GM19023 (cell line): ENCODE data around the gene CDH4.

Source experiments
- ATAC-seq: cut with Tn5 transposase; IDR thresholded peaks from one replicate; pipeline ENCODE4 v1.9.1; 2021; ENCODE audit warnings: mild to moderate bottlenecking, moderate library complexity; ENCODE audit not compliant: unreplicated experiment

CDH4 gene

DNA sequence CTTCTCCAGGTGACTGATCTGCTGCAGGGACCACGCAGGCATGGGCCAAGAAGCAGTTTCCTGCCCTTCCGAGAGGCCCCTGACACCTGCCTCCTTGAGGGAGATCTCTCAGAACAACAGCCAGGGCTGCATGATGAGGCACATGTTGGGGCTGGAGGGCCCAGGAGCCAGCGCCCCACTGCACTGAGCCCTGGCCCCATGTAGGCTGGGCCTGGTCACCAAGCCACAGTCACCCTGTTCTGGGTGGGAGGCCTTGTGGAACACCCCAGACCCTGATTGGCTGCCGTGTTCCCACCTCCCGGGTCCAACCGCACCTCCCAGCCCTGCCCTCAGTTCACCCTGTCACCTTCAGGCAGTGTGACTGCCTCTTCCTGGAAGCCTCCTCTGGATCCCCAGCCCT lies 639.4 kb downstream of the CDH4 start:
- no peak for ATAC-seq

DNA sequence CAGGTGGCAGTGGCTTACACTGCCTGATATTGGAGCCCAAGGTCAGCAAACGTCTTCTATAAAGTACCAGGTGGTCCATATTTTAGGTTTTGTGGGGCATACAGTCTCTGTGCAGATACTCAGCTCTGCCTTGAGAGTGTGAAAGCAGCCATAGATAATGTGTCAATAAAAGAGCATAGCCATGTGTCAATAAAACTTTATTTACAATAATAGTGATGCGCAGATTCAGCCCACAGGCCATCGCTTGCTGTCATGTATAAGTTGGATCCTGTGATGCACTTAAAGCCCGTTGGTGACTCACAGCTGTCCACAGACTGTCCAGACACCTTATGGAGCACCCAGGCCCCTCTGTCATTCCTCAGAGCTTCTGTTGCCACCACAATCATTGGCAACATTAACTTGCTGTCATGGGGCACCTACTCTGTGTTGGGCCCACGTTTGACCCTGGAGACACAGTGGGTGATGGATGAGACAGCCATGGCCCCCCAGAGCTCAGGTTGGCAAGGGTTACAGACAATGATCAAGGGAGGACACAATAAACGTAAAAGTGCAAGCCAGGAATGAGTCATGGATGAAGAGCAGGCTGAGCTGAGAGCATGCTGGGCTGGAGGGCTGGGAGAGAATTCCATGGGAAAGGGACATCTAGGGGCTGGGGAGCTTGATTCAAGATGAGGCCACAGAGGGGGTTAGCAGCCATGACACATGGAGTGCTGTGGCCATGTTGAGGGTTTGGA lies 640.0 kb downstream of the CDH4 start:
- ATAC-seq = no peak

DNA sequence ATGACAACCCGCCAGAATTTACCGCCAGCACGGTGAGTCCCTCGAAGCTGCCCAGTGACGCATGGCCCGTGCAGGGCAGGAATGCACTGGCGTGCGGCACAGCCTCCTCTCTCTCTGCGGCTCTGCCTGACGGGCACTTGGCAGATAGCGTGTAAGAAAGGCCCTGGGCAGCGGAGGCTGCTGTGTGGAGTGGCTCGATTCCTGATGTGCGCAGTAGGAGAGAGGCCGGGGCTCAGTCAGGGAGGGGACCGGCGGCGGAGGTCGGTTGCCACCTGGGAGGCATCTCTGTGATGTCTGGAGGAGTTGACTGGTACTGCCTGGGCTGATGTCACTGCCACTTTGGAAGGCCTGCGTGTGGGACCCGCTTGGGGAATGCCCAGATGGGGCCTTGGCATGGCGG lies 643.0 kb downstream of the CDH4 start:
- ATAC-seq = no peak

DNA sequence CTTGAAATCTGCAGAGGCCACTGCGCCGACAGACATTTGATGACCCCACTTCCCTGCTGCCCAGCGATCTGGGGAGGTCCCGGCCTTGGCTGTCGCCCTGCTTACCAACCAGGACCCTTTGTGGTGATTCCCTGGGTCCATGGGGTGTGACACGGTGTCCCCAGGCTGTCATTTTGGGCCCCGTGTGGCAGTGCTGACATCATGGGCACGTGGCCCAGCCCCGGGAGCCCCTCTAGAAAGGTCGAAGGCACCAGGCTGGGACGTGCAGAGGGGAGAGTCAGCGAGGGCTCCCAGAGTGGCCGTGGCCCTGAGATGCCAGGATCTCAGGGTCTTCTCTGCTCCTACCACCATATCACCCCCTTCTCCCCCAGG lies 643.6 kb downstream of the CDH4 start:
- no peak for ATAC-seq

DNA sequence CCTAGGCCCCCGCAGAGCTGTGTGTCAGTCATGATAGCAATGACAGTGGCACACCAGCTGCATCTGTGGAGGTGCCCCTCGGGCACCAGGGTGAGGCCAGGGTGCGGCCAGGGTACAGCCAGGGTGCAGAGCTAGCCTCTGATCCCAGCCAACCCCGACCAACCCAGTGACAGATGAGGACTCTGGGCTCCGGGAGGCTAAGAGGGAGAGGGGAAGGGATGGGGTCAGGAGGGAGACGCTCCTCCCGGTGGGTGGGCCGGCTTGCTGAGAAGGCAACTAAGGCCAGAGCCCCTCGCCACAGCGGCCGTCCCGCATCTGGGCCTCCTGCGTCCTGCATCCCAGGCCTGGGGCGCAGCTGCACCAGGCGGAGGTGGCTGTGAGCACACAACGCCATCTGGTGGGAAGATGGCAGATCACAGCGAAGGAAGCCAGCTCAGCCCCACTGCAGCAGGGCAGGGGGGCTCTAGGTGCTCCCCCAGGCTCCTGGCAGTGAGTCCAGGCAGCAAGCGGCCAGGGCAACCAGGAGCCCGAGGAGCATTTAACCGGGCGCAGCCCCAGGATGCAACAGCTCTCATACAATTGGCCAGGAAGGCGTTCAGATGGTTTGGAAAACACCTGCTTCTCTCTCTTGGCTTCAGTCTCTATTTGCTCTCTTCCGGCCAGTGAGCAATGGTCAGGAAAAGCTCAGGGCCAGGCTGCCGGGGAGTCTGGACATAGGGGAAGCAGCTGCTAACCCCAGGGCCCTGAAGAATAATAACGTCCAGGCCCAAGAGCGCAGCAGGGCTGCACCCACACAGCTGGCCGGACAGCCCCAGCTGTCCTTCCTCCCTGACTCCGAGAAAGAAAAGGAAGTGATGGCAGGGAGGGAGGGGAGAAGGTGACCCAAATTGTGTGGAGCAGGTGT lies 644.2 kb downstream of the CDH4 start:
- ATAC-seq = no peak

DNA sequence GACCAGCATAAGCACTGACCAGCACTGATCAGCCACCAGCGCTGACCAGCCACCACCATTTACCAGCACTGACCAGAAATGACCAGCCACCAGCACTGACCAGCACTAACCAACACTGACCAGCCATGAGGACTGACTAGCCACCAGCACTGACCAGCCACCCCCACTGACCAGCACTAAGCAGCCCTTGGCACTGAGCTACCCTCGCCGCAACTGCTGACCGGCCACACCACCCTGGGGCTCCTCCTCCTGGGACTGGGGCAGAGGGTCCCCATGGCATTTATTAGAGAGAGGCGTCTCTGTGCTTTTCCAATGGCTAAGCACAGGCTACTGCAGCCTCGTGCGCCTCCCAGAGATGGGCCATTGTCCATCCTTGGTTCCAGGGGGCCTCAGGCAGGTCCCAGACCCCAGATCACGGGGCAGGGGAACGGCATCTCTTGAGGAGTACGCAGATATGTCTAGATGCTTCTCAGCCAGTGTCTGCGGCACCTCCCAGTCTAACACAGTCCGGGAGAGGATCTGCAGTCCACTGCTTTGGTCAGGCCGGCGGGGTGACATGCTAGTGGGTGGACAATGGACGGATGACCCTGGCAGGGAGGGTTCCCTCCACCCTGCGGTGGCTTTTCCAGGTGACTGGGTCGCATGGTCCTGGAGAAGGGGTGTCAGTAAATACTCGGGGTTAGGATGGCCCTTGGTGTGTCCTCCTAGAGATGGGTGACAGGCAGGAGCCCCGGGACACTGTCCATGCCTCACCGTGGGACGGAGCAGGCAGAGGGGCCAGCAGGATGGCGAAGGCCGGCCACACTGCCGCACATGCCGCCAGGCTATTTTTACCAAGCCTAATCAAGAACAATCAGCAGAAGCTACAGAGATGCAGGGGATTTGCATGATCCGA lies 645.6 kb downstream of the CDH4 start:
- ATAC-seq = no peak

DNA sequence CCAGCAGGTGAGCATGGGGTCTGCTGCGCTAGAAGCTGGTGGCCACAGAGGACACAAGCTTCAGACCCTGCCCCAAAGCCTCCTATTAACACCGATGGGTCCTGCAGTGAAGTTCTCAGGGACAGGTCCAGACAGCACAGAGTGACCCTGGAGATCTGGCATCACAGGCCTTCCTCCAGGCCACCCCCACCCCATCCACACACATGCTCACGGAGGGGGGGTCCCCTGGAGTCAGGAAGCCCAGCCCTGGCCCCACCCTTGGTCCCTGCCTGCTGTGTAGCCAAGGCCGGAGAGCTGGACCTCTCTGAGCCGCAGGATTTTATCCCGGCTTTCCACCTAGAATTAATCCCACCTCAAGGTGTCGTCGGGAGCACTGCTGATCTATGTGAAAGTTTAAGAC lies 646.3 kb downstream of the CDH4 start:
- no peak for ATAC-seq

DNA sequence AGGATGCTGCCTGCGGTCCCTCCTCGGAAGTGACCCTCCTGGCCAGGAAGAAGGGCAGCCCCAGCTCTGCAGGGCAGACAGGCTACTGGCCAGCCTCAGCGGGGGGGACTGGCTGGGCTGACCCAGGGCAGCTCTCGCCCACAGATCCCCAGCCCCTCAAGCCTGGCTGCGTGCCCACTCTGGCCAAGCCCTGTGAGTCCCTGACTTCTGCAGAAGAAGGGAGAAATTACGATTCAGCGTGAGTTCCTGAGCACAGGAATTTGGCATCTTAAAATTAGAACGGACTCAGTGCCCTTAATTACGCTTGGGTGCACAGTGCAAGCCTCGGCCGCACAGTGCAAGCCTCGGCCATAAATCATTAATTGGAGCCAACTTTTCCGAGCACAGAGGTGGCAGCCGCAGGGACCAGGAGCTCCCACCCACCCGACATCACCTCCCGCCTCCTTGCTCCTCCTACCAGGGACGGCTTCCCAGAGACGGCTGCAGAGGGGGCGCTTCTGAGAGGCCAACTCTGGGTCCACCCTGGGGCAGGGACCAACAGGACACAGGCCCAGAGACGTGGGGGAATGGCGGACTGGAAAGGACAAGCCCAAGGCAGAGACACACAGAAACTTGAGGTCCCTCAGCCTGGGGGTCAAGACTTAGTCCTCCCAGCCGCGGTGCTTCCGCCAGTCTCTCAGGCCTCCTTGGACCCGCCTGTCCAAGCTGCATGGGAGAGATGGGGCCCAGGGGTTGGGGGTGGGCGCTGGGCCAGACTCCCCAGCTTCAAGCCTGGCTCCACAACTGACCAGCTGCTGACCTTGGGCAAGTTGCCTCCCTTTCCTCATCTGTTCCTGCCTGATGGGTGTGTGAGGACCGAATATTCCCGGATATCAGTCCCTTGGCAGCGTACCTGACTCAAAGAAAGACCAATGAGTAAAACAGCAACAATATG lies 648.2 kb downstream of the CDH4 start:
- no peak for ATAC-seq

DNA sequence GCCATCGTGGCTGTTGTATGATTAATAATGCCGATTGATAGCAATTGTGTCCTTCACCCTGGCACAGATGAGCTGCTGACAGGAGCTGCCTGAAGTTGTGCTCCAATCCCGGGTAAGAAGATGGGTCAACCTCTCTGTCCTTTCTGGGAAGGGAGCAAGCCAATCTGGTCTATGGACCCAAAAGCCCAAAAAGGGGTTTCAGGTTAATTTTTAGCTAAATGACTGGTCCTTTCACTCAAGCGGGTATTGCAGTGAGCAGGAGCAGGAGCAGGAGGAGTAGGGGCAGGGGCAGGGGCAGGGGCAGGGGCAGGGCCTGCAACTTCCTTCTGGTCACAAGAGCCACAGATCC lies 648.9 kb downstream of the CDH4 start:
- ATAC-seq = no peak

DNA sequence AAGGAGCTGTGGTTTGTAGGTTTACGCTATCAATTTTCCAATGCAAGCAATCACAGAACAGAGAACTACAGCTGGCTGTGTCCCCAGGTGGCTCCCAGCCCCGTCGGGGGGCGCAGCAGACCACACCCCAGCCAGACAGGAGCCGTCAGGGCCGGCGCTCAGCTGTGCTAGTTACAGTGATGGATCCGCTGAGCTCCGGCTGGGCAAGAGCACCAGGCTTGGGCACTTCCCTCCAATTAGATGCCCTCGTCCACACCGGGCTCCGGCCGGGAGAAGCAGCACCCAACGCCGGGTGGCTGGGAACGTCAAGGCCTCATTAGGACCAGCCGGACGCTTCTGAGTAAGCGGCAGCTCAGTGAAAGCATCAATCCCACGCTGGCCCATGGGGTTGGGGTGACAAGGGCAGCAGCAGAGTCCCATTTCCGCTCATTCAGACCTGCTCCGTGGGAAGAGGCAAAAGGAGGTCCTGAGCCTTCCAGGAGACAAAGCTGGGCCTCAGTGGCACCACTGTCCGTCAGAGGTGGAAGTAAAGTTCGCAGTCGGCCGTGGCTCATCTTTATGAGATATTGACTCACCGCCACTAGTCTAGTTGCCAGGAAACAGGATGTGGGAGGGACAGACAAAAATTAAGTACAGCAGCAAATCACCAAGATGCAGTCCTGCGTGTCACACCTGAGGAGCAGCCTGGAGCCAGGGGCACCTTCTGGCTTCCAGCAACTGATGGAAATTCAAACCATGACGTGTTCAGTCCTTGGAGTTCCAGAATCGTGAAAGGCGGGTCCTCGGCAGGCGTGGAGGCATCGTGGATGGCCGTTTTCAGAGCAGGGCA lies 649.5 kb downstream of the CDH4 start:
- ATAC-seq = no peak

DNA sequence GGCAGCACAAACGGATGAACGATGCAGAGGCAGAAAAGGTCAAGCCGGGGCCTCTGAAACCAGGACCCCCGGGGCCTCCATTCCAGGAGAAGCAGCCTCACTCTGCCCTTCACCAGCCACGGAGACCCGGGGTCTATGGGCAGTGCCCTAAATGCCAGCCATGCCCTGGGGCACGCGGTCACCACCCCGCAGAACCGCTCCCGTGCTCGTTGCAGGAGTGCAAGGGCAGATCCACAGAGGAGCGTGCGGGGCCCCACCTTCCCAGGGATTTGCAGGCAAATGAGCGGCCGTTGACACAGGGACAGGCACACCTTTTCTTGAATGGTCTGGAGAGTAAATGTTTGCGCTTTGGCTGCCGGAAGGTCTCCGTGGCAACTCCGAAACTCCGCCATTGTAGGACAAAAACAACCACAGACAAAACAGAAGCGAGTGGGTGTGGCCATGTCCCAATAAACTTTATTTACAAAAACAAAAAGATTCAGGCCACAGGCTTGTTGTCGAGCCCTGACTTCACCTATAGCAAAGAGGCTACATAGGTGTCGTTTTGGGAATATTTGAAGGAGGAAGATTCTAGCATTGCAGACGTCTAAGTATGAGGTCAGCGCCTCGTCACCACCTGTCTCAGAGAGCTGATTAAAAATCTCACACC lies 650.3 kb downstream of the CDH4 start:
- no peak for ATAC-seq

DNA sequence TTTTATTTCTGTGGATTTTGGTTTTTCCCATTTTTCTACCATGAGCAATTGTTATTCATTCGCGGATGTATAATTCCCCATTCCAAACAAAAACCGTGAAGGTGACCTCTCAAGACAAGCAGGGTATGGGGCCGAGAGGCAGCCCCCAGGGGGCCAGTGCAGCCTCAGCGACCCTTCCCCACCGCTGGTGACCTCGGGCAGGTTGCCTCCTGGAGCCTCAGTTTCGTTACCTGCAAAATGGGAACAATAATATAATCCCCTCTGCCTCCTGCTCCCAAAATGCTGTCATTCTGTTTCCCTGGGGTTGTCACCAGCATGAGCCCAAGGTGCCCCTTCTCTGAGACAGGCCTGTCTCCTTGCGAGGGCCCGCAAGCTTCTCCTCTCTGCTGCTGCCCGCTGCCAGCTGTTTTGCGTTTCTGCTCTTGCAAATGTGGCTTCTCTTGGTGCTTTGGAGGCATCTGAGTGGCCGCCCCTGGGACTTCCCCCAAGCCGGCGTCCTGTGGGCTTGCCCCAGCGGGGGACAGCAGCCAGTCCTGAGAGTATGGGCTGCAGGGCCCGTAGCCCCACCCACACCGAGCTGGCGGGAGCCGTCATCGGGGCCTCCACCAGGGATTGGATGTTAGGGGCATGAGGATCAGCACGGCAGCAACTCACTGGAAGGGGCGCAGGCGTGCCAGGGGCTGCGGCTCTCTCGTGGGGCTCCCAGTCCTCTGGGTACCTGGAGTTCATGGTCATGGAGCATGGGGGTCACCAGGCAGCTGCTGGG lies 651.7 kb downstream of the CDH4 start:
- ATAC-seq = no peak

DNA sequence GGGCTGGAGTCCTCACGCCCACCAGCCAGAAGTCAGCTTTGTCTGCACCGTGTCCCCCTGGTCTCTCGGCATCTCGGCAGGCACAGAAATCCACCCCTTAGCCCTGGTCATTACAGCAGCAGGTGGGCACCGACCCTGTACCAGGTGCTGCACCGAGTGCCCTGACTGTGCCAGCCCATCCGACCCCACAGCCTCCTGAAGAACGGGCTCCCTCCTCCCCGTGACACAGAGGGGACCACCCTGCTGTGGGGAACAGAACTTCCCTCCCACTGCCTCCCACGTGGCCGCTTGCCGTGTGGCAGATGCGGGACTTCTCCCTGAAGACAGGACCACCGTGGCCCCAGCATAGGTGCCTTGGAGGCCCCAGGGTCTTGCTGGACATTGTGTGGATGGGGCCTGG lies 652.4 kb downstream of the CDH4 start:
- ATAC-seq = no peak

DNA sequence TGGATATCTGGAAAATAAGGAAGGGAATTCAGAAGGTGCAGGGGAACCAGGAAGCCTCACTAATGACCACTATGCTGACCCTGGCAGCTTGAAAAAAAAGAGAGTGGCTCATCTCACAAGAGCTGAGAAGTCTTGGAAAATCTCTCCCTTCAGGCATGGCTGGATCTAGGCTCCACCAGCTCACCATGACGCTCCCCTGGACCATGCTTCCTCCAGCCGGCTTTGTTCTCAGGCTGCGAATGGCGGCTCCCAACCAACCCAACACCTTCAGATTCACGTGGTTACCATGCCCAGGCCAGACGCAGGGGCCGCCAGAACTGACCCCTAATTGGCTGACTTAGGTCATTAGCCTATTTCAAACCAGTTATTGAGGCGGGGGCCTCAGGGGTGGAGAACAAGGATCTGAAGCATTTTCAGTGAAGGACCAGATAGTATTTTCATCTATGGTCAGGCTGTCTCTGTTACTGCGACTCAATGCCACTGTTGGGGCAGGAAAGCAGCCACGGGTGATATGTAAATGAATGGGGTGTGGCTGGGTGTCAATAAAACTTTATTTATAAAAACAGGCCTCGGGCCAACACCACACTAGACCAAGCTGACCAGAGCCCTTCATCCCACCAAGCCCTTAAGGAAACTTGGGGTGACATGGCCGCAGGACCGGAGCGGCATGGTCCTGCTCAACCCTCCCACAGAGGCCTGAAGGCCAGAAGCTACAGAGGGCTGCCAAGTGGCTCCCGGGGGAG lies 653.9 kb downstream of the CDH4 start:
- no peak for ATAC-seq

DNA sequence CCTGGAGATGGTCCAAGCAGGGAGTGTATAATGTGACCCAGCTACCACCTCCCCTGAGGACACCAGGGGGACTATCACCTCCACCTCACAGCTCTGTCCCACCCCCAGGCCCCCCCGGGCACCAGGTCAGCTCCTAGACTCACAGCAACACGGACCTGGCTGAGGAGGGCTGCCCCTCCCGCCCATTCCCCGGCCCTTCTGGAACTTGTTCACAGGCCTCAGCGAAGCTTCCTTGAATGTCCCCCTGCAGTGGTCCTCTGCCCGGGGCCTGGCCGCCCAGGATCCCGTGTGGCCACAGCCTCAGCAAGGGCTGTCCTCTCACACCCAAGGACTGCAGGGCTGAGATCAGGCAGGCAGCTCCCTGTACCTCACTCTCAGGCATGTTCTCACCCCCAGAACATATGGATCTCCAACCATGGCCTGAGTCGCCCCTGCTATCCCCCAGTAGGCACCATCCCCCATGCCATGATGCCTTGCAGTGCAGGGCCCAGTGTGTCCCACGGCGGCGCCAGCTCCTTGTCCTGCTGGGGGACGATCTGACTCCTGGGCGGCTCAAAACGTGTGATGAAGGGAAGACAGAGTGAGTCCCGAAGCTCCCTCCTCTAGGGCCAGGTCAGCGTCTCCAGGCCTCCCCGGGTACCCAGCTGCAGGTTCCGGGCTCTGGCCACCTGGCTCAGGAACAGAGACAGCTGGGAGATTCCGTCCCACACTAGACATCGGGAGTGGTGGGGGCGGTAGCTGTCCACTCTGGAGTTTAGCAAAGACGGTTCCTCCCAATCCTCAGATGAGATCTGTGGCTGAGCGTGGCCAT lies 655.2 kb downstream of the CDH4 start:
- ATAC-seq = no peak
